Measurements from ENCODE around the gene SHISAL1. TPM values are rescaled to one million over a fixed set of nuclear protein-coding genes. Genes with fewer than 3 reads are reported as not detected.
"Not testable (repeated sequence)": the region's sequence is repeated elsewhere in the genome, so short reads cannot be mapped to it uniquely, and the experiment has no call there.

The SHISAL1 gene
- total RNA-seq, 1 donor from 2014 or later, result 0.08 TPM

DNA sequence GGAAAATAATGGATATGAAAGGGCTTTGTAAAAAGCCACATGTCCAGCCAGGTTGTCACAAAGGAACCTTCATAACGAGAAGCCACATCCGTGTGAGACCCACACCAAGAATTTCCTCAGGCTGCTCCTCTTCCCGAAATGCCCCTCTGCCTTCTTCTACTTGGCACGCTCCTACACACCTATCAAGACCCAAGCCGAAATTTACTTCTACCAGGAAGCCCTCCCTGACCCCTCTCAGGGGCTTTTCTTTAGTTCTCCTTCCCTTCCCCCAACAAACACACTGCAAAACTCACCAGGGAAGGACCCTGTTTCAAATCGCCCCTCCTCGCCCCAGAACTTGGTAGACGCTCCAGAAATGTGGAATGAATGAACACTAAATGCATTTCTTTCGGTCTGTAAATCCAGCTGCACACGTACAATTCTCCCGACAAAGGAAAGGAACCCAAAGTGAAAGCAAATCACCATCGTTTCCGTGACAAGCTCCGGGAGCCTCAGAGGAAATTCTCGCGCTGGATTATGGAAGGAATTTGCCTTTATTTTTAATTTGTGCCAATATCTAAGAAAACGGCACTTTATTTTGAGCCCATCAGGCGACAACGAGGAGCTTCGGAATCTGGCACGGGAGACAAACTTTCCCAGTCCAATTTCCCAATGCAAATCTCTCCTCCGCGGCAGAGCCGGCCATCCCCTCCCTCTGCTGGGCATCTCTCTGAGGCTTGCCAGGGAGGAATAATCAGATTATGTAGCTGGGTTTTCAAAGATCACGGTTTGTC, 13.2 kb upstream of the SHISAL1 start:
- no peak for ATAC-seq

DNA sequence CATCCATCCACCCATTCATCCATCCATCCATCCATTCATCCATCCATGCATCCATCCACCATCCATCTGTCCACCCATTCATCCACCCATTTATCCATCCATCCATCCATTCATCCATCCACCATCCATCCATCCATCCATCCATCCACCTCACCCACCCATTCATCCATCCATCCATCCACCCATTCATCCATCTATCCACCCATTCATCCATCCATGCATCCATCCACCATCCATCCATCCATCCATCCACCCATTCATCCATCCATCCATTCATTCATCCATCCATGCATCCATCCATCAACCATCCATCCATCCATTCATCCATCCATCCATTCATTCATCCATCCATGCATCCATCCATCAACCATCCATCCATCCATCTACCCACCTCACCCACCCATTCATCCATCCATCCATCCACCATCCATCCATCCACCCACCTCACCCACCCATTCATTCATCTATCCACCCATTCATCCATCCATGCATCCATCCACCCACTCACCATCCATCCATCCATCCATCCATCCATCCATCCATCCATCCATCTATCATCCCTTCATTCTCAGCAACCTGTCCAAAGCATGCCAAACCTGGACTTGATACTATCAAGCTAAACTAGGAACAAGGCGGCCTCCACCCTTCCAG, 10.5 kb upstream of the SHISAL1 start:
- not testable (repeated sequence) for ATAC-seq

DNA sequence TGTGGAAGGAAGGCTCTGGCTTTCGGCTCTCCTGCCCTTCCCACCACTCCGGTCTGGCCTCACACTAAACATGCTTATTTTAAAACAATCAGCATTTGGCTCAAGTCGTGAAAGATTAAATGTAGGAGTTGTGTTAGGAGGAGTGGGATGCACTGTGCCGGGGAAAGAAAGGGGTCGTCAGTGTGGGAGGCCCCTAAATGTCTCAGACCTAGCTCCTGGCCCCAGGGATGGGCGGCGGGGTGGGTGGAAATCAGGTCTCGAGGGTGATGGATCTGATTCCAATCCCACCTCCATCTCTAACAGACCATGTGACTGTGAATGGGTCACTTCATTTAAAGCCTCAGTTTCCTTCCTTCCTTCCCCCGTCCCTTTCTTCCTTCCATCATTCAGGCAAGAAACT, 6.9 kb upstream of the SHISAL1 start:
- no peak for ATAC-seq

DNA sequence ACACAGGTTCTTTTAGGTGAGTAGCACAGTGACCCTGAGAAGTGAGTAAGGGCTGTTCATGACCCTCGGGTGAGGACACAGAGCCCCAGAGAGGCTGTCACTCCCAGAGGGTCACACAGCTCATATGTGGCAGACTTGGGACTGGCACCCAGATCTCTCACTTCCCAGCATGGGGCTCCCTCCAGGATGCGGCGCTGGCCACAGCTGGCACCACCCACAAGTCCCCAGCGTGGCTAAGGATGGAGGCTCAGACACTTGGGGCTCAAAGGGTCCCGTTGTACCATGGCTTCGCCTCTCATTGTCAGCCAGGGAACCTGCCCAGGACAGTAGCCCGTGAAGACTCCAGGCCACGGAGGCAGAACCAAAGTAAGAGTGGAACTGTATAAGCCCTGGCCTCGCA, 6.0 kb upstream of the SHISAL1 start:
- no peak for ATAC-seq

DNA sequence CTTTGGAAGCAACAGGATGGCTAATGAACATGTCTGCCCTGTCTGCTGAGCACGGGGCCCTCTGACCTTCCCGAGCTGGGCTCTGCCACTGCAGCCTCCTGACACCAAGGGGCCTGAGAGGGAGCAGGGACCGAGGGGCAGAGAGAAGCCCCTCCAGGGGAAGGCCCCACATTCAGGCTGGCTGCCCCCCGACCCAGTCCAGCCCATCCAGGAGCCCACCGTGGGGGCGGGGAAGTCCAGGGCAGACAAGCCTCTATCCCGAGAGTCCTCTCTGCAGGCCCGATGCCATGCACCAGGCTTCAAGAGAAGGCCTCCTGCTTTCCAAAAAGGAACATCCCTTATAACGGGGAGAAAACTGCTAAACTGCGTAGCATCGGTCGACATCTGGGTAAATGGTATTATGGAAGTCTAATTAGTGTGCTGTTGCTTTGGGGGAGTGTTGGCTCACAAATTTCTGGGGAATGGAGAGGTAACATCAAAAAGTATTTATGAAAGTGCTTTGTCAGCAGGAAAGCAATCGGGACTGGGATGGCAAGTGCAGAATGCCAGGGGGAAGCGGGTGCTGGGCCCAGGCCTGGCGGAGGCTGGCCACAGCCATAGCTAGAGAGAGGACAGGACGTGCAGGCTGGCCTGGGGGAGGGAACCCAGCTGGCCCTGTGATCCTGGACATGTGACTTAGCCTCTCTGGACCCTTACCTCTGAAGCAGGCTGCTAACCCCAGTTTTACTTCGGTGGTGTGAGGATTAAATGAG, 5.3 kb upstream of the SHISAL1 start:
- no peak for ATAC-seq

DNA sequence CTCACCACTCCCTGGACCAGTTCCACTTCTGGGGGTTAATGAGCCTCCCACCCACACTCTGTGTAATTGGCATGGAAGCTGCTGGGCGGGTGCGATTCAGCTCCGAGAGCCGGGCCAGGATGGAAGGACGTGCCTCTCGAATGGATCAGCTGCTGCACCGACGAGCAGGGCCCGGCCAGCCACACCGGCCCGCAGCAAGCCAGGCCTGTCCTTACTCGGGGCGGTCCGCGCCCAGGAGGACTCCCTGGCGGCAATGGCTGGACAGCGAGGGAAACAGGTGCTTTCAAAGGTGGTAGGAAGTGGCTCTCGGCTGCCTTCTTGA, 4.3 kb upstream of the SHISAL1 start:
- ATAC-seq, result no peak

DNA sequence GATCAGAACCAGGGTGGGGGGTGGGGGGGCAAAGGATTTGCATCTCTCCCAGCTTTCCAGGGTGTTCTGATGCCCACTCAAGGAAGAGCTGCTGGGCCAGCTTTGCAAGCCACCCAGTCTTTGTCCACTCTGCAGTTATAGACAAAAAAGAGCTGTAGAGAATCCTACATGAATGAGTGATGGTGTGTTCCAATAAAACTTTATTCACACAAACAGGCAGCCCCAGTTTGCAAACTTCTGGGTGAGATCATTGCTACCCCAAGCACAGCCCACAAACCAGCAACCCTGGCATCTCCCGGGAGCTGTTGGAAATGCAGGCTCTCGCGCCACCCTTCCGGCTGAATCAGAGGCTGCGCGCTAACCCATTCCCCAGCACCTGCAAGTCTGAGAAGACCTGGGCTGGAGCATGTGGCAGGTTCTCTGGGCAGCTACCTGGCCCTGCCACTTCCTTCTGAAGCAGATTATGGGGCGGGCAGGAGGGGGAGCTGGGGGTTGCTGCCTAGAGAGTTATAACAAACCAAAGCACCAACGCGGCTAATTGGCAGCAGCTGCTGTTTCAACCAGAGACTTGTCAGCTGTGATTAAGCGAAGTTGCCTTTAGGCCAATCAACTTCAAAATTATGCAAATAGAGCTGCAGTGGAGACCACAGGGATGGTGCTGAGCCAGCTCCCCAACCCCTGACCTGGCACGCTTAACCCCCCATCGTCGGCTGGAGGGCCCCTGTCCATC, 3.8 kb upstream of the SHISAL1 start:
- ATAC-seq, result peak; percentile 46

DNA sequence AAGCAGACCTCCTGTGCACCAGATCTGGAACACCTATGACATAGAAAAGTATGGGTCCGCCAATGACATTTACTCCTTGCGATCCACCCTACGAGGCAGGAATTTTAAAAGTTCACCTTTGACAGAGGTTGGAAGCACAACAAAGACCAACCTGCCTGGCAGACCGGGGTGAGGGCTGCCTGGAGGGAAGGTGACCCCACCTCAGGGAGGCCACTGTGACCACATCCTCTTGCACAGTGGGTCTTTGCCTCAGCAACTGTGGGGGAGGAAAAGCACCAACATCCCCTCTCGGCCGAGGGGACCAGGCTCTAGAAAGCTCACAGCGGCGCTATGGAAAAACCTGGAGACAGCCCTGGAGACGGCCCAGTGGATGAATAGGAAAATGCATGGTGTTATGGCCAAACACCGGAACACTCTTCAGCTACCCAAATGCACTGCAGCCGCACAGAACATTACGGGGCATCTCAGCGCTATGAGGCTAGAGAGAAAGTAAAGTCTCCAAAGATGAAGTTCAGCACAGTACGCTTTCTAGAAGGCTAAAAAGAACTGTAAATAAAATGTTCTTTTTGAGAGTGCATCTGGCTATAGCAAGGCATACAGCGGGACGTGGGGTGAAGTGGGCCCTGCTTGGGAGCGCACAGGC, 1.8 kb upstream of the SHISAL1 start:
- no peak for ATAC-seq

DNA sequence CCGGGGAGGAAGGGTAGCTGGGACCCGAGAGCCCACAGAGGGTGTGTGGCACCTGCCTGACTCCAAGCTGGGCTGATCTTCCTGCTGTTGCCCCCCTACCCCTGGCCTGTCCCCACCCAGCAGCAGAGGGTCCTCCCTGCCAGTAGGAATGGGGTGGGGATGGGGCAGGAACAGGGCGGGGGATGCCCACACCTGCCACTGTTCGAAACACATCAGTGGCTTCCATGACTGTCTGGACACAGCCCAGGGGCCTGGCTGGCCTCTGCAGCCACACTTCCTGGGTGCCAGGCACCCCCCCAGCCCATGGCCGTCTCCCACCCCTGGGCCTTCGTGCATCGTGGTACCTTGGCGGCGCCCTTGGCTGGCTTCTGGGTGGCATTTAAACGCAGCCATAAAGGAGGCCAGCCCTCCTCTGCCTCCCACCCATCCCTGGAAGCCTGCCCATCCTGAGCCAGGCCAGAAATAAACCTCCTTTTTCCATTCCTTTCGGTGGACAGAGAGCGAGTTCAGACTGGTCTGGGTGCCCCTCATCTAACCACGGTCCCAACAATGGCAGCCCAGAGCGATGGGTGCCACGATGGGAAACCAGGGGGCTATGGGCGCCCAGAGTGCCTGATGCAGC, 745 bp upstream of the SHISAL1 start:
- ATAC-seq, result no peak

DNA sequence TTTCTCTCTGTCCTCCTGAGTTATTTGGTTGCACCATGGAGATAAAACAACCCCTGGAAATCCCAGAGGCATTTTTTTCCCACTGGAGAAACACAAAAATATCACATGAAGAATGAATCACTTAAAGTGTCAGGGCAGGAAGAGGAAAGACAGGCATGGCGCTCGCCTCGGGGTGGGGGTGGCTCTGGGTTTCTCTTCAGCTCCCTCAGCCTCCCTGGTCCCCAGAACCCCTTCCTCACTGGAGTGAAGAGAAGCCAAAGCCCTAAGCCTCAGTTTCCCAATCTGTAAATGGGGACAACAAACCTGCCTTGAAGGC, 938 bp downstream of the SHISAL1 start:
- ATAC-seq, result no peak

DNA sequence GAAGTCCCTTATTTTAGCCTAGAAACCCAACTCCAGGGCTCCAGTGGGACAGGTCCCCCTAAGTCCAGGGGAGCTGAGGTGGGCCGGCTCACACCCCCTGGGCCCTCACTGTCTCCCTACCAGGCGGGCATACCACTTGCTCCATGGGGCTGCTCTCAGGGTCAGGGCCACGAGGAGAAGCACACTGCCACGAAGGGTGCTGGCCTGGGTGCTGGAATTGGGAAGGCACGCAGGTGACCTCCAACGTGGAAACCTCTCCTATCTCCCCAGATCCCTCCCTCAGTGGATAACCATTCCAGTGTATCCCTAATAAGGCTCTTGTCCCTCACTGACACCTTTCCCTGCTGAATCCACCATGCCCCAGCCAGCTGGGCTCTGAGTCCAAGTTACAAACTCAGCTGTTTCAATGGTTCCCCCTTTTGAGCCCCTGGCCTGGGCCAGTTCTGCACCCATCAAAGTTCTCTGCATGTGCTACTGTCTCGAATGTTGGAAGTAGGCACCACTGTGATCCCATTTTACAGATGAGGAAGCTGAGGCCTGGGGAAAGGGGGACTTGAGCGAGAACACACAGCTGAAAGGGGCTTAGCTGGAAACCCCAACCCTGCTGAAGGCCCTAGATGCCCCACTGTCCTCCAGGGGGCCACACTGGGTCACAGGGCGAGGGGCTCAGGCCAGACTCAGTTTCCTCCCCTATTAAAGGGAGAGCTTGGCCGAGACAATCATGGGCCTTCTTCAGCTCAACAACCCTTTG, 1.5 kb downstream of the SHISAL1 start:
- no peak for ATAC-seq

DNA sequence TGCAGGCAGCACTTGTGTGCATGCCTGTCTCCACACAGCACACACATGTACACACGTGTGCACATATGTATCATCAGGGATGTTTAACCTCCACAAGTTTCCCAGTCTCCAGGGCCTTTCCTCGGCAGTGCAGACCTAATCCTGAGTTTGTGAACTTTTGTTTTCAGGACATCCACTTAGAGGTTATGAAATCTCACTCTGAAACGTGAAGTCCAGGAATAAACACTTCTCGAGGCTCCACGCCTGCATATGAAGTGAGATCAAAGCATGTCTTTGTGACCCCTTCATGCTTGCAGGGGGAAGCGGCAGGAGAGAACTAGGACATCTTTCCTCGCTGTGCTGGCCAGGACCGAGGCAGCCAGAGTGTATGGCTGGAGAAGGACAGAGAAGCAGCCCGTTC, 3.1 kb downstream of the SHISAL1 start:
- no peak for ATAC-seq

DNA sequence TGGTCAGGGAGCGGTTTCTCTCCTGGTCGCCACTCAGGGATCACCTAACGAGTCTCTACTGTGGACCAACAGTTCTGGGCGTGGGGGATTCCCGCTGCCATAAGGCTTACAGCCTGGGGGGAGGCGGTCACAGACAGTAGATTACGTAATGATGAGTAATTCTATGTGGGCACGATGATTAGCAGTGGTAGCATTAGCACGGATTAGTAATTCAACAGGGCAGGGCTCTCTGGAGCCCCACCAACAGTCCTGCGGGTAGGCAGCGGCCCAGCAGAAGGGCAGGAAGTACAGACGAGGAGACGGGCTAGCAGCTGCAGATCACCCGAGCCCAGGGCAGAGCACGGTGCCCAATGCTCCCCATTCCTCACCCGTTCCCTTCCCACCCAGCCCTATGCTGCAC, 3.6 kb downstream of the SHISAL1 start:
- peak; percentile 95 for ATAC-seq

DNA sequence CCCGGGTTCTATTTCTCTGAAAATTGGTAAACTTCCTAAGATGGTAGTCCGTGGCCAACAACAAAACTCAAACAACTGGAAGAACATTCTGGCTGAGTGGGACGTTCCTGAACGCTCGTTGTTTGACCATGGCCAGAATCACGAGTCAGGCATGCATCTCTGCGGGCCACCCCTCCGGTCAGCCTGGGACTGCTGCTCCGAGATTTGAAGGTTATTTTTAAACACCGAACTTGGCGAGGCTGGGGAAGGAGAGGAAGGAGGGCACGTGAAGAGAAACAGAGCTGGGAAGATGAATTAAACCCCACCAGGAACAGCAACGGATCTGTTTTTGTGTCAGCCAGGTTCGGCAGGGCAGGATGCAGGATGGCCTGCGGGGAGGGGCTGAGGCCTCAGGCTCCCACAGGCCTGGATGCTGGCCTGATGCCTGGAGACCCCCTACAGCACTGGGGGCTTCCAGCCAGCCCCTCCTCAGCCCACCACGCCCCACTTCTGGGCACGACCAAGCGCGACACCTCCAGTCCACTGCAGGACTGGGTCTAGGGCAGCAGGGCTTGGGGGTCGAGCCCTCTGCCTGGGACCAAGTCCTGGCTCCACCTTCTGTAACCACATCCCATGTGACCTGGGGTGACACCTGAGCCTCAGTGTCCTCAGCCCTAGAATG, 5.1 kb downstream of the SHISAL1 start:
- no peak for ATAC-seq

DNA sequence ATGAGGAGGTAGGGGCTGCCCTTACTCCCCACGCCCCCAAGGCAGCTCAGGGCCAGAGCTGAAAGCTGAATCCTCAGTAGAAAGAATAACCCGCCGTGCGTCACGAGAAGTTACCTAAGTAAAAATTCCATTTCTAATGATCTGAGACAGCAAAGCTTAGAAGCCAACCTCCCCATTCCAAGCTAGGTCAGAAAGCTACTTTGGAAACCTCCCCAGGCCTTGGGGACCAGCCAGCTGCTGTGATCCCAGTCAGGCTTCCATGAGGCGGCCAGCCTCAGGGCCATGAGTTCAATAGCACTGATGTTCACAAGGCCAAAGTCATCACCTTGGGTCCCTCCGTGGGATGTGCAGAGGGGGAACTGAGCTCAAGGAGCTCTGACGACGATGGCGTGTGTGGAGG, 6.9 kb downstream of the SHISAL1 start:
- ATAC-seq, result no peak

DNA sequence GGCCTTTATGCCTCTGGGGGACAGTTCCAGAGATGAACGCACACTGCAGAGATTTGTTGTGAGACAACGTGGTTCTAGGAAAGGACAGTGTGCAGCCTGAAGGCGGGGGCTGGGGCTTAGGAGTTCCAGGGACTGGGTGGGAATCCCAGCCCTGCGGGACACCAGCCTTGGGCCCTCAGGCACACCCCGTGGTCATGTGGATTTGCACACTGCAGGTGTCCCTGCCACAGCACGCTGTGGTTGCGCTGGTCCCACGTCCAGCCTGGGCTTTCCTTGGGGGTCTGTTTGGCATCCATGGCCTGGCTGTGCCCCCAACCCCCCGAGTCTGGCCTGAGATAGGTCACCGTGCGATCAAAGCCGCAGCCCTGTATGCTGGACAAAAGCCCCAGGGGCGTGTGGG, 7.3 kb downstream of the SHISAL1 start:
- no peak for ATAC-seq

DNA sequence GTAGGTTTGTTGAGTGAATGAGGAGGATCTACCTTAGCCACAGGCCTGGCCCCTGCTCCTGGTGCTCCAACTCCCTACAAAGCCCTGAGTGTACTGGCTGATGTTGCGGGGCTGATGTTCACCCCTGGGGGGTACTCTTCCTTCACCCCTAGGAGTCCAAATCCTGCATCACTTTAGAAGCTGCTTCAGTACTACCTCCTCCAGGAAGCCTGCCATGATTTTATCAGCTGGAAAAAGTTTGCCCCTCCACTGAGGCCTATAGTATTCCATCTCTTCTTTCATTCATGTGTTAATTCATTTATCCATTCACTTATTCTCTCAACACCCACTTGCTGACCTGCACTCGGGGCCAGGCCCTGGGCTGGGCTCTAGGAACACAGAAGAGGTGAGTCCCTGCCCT, 7.8 kb downstream of the SHISAL1 start:
- no peak for ATAC-seq

DNA sequence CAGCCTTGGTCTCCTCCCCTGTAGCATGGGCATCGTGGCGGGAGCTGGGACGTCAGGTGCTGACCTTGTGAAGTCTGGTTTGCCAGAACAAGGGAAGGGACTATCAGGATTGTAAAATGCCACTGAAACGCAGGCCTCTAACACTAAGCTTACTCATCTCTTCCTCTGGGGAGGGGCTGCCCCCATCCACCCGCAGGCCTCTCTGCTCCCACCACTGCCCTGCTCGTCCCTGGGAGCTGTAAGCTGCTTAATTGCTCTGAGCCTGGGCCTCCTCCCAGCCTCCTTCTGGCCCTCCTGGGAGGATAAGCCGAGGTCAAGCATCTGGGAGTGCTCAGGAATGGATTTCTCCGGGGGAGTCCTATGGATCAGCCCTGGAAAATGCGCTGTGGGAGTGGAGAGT, 8.4 kb downstream of the SHISAL1 start:
- no peak for ATAC-seq

DNA sequence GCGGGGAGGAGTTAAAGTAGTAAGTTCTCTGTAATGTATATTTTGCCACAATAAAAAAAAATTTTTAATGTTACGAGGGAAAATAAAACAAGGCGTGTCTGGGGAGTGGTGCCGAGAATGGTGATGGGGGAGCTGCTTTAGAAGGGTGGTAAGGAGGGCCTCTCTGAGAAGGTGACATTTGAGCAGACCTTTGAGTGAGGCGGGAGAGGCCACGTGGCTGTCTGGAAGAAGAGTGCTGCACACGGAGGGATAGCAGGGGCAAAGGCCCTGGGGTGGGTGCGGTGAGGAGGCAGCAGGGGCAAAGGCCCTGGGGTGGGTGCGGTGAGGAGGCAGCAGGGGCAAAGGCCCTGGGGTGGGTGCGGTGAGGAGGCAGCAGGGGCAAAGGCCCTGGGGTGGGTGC, 10.4 kb downstream of the SHISAL1 start:
- not testable (repeated sequence) for ATAC-seq

DNA sequence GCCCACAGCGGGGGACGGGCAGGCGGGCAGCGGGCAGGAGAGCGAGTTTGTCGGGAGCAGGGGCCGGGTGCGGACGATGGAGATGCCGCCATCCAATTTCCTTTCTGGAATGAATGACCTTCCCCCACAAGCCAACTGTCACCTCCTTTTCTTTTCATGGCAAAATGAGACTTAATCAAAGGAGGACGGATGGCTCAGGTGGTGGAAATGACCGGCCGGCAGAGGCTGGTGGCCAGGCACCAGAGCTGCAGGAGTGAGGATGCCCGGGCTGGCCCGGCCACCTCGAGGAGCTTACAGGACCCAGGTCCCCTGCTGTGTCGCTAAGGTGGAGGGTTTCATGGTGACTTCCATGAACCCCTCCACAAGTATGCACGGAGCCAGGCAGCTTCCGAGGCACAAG, 11.7 kb downstream of the SHISAL1 start:
- ATAC-seq, result no peak

DNA sequence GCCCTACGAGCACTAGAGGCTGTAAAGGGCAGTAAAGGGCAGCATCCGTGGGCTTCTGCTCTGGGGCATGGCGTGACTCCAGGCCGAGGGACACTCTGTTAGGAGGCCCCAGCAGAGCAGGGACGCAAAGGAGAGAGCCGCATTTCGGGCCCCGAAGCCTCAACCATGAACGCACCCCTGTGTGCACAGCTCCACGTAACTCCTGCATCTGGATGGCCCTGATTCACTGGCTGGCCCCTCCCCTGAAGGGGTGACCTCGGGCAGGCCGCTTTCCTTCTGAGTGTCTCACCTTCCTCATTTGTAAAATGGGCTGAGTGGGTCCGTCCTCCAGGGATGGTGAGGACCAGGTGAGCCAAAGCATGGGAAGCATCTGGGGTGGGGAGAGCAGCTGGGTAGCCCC, 13.6 kb downstream of the SHISAL1 start:
- no peak for ATAC-seq

All from esophagus mucosa (tissue), 1 donor.